ENCODE measurements around the gene LRRC59.
A peak's percentile ranks its signal among the peaks of the same experiment; 100 is the strongest.
"Not testable (repeated sequence)": the region's sequence is repeated elsewhere in the genome, so short reads cannot be mapped to it uniquely, and the experiment has no call there.

Gene LRRC59

GRCh38 chr17:50424246-50424995 is 27.1 kb upstream of the LRRC59 start:
- no peak for DNase-seq

DNA sequence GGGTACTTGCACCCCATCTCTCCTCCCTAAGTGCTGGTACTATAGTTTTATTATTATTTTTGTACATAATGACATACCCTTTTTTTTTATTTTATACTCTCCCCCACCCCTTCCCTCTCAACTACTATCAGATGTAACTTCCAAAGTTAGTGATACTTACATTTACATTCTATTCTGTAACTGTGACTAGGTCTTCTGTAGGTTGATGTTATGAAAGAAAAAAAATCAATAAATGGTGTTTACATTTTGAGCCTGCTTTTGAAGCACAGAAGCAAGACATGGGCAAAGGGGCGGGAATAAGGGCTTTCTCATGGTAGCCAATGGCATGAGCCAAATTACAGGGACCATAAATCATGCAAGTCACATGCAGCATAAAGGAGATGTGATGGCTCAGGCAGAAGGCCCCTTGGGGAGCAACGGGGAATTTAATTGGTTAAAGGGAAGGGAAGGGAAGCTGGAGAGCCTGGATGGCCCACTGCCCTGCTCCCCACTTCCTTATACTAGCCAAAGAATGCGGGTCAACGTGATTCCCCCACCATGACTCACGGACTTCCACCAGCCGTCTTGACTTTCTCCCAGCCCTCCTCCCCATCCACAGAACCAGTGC is 26.3 kb upstream of the LRRC59 start:
- no peak for DNase-seq

GRCh38 chr17:50422738-50423137 is 25.4 kb upstream of the LRRC59 start:
- DNase-seq = no peak

DNA sequence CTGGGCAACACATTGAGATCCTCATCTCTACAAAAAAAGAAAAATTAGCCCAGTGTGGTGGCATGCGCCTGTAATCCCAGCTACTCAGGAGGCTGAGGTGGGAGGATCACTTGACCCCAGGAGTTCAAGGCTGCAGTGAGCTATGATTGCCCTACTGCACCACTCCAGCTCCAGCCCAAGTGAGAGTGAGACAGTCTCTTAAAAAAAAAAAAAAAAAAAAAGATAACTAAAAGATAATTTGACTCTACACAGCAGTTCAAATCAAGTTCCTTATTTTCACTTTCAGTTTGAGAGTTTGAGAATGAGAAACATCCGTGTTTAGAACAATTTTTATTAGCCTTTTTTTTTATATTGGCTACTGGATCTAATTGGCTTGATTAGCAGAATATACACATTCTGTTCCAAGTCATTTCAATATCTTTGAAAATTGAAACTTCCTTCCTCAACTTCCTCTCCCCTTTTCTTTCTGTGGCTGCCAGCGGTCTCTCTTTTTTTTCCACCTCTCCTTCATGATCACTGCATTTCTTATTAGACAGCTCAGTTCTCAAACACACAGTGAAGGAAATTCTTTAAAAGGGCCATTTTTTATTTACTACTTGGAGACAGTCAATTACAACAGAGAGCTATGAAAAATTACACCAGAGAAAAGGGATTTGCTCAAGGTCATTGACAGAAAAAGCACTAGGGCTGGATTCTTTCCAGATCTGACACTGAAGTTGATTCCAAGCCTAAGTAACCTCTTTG is 24.2 kb upstream of the LRRC59 start:
- no peak for DNase-seq

- no peak for DNase-seq
Observed at GRCh38 chr17:50420419-50421112, 23.2 kb upstream of the LRRC59 start.

- not testable (repeated sequence) for DNase-seq
Observed at GRCh38 chr17:50419577-50419976, 22.3 kb upstream of the LRRC59 start.

DNA sequence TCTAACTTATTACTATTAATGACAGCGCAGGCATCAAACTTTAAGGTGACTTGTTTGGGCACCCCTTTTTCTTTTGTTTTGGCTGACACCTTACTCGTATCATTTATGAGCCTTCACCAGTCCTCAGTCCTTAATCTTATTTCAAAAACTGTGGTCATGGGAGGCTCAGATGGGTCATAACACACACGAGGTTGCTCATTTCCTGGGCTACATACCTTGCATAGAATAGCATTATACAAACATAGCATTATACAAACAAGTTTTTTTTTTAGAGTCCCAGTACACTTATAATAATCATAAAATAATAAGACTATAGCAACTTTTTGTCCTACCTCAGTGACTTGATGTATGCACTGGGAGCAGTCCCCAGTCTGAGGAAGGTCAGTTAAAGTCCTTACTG is 17.5 kb upstream of the LRRC59 start:
- DNase-seq = no peak

- no peak for DNase-seq
Observed at GRCh38 chr17:50412188-50412732, 14.9 kb upstream of the LRRC59 start.

GRCh38 chr17:50407921-50408320 is 10.6 kb upstream of the LRRC59 start:
- DNase-seq = no peak

- no peak for DNase-seq
Observed at GRCh38 chr17:50406578-50406977, 9.3 kb upstream of the LRRC59 start.

- not testable (repeated sequence) for DNase-seq
Observed at GRCh38 chr17:50405351-50405750, 8.0 kb upstream of the LRRC59 start.

- DNase-seq = not testable (repeated sequence)
Observed at GRCh38 chr17:50399591-50399990, 2.3 kb upstream of the LRRC59 start.

DNA sequence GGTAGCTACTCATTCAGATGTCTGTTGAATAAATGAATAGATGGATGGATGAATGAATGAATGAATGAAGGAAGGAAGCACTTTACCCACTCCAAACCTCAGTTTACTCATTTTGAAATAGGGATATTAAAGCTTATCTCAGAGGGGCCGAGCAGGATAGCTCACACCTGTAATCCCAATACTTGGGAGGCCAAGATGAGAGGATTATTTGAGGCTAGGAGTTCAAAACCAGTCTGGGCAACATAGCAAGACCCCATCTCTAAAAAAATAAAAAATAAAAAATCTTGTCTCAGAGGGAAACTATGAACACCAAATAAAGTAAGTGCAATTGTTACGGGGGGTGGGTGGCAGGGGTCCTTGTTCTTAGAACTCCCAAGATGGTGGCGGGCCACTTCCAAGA is 1.3 kb upstream of the LRRC59 start:
- DNase-seq = not testable (repeated sequence)

DNA sequence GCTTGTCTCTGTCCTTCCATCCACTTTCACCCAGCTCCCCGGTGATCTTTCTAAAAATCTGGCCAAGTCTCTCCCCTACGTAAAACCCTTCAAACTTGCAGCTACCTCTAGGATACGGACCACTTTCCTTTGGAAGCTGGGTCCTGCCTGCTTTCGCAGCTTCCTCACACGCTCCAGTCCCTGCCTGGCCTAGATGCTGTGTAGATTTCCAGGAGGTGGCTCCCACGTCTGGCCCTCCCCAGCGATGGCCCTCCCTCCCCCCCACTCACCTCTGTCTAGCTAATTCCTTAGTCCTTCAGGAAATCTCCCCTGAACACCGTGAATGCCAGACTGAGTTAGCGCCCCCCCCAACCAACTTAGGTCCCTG is 579 bp upstream of the LRRC59 start:
- DNase-seq = no peak

- DNase-seq = peak; percentile 12 to 16
Observed at GRCh38 chr17:50396261-50397110, 837 bp downstream of the LRRC59 start.

DNA sequence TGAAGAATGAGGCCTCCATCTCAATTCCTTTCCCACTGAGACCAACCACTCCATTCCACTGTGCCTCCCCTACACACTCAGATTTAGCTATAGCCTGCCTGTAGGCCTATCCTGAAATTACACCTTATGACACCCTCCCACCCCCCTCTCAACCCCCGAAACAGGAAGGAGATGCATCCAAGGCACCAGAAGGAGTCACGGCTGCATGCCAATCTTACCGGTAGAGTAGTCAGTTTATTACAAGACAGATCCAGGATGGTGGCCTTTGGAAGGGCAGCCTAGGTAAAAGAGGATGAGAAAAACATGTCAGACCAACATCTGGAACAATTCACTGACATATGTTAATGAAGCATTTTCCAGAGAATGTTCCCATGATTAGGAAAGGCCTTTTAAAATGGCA is 2.6 kb downstream of the LRRC59 start:
- DNase-seq = no peak

GRCh38 chr17:50393700-50394099 is 3.6 kb downstream of the LRRC59 start:
- DNase-seq = no peak

DNA sequence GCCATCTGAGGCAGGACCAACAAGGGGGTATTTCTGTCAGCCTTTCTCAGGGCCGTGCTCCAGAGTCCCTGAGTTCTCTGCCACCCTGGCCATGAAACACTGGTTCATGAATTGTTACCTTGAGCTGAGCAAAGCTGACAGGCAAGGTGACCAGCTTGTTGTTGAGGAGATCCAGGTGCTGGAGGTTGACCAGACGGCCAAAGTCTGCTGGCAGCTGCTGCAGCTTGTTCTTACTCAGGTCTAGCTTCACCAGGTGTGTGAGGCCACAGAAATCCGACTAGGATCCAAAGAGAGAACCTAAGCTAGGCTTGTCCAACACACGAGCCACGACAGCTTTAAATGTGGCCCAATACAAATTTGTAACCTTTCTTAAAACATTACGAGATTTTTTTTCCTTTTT is 4.7 kb downstream of the LRRC59 start:
- no peak for DNase-seq

- no peak for DNase-seq
Observed at GRCh38 chr17:50389534-50389933, 7.8 kb downstream of the LRRC59 start.

GRCh38 chr17:50388728-50389127 is 8.6 kb downstream of the LRRC59 start:
- no peak for DNase-seq

GRCh38 chr17:50386510-50386909 is 10.8 kb downstream of the LRRC59 start:
- DNase-seq = no peak

- no peak for DNase-seq
Observed at GRCh38 chr17:50382931-50383330, 14.4 kb downstream of the LRRC59 start.

All from activated CD4-positive, alpha-beta T cell treated with anti-CD3 and anti-CD28 coated beads for 4 hours (primary cell).